ENCODE measurements around the gene CCDC106.

The CCDC106 gene

GRCh38 chr19:55653651-55654322 is 5.8 kb downstream of the CCDC106 start:
- peak; percentile 99 for DNase-seq

- peak; percentile 100 for DNase-seq
These were observed 6.4 kb downstream of the CCDC106 start for GRCh38 chr19:55654323-55654867.

- DNase-seq = peak; percentile 97
These were observed 7.0 kb downstream of the CCDC106 start, which contains the start of gene U2AF2 for GRCh38 chr19:55654868-55655647. Gene U2AF2 (plus strand): TSS chr19:55655035. CDS start chr19:55655105, 70 bp downstream.

GRCh38 chr19:55655648-55656040 is 7.6 kb downstream of the CCDC106 start:
- DNase-seq = no peak

DNA sequence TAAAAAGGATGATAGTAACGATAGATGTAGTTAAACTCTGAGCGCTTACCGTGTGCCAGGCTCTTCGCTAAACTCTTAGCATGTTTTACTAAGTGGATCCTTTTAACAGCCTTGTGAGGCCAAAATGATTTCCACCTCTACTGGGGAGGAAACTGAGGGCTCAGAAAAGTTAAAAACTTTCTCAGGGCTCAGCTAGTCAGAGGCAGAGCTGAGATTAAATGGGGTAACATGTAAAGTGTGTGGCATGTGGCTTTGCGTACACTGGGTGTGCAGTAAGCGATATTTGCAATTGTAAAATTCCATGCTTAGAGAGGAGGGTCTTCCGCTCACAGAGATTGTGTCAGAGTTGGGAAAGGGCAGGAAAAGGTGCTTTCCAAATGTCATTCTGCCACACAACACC is 8.5 kb downstream of the CCDC106 start:
- DNase-seq = no peak

- peak; percentile 32 for DNase-seq
These were observed 9.2 kb downstream of the CCDC106 start for GRCh38 chr19:55656988-55657747.

DNA sequence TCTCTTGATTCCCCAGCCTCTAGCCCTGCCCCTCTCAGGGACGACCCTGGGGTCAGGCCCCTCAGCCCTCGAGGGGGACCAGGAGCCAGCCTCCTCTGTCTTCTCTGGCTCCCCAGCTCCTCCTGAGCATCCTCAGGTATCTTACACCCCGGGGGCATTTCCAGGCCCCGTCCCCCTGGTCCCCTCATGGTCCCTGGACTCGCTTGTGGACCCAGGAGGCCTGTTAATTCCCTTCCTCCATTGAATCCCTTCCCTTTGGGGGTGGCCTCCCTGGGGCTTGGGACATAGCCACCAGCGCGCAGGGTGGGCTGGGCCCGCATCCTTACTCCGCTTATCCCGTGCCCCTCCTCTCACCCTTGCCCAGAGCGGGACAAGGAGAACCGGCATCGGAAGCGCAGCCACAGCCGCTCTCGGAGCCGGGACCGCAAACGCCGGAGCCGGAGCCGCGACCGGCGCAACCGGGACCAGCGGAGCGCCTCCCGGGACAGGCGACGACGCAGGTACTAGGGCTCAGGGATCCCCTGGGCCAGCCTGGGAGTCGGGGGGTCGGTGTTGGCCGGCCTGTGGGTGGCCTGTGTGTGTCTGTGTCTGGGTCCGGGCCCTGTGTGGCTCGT is 10.9 kb downstream of the CCDC106 start:
- DNase-seq = no peak

DNA sequence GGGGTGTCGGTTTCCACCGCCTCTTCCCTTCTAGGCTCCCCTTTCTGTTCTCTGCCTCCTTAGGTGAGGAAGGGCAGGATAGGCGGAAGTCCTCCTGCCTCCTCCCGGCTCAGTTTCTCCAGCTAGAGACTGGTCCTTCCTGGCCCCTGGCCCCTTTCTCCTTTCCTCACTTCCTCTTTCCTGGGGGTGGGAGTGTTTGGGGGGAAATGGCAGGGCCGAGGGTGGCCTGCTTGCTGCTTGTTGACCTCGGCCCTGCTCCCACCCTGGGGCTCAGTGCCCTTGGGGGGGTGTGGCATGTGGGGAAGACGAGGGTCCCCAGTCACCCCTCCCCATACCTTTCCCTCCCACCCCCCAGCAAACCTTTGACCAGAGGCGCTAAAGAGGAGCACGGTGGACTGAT is 11.8 kb downstream of the CCDC106 start:
- no peak for DNase-seq

DNA sequence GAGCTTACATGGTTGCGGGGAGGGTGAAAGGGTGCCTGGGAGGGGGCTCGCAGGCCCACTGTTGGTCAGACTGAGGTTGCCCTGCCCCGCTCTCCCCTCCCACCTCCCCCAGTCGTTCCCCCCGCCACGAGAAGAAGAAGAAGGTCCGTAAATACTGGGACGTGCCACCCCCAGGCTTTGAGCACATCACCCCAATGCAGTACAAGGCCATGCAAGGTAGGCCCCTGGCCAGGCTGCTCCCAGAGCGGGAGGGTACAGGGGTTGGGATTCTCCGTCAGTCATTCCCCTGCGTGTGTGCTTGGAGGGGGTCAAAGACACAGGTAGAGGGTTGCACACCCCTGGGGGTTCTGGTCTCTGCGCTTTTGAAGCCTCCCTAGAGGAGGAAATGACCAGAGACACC is 12.4 kb downstream of the CCDC106 start:
- no peak for DNase-seq

DNA sequence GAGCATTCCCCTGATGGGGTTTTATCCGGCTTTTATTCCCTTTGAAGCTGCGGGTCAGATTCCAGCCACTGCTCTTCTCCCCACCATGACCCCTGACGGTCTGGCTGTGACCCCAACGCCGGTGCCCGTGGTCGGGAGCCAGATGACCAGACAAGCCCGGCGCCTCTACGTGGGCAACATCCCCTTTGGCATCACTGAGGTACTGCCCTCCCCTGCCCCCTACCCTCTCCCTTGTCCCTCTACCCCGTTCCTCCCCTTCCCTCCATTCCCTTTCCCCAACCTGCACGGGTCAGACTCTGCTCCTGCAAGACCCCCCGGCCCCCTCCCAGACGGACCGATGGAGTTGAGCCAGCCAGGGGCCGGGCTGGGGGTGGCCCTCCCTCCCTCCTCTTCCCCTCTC is 13.0 kb downstream of the CCDC106 start:
- DNase-seq = no peak

GRCh38 chr19:55661826-55662225 is 13.8 kb downstream of the CCDC106 start:
- no peak for DNase-seq

- no peak for DNase-seq
These were observed 16.0 kb downstream of the CCDC106 start for GRCh38 chr19:55663846-55664536.

DNA sequence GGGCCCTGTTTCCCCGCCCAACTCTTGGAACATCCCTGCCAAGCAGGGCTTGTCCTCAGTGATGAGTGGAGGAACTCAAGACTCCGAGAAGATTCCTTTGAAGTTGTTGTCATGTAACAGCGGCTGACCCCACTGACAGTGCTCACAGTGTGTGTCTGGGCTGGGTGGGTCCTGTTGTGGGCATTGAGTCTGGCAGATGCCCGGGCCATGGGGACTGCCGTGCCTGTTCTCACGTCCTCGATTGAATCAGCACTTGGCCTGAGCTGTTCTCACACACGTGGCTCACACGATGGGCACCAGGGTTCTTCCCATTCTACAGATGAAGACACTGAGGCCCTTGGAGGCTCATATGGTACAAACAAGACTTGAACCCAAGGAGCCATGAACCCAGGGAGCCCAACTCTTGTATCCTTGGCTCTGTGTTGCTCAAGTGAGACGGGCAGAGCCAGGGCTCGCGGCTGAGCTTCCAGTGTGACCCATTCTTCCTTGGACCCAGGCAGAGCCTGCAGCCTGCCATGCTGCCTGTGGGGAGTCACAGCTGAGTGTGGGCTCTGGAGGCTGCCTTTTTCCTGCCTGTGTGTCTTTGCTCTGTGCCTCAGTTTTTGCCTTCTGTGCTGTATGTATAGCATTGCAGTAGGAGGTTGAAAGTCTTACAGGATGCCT is 18.5 kb downstream of the CCDC106 start:
- no peak for DNase-seq

DNA sequence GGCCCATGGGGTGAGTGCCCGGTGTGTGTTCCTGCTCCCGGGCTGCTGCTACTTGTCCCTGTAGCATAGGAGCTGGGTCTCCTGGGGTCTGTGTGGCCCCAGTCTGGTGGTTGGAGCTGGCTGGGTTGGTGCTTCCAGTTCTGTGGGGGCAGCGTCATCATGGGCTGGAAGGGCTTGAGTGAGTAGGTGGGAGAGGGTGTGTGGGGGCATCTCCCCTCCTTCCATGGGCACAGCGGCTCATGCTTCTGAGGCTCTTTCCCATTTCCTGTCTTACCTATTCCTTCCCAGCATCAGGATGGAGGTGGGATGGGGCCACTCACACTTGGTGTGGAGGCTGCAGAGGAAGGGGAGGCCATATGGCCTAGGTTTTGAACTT is 19.0 kb downstream of the CCDC106 start:
- no peak for DNase-seq

DNA sequence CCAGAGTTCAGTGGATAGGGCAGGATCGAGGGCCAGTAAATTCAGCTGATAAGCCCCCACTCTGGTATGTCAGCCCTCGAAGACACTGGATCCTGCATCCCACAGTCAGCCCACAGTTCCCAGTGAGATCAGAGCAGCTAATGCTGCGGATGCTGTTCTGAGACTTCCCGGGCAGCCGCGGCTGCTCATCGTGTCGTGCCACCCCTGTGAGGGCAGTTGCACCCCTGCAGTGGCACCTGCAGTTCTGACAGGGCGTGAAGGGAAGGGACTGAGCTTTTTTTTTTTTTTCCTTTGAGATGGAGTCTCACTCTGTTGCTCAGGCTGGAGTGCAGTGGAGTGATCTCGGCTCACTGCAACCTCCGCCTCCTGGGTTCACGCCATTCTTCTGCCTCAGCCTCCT is 19.5 kb downstream of the CCDC106 start:
- no peak for DNase-seq

DNA sequence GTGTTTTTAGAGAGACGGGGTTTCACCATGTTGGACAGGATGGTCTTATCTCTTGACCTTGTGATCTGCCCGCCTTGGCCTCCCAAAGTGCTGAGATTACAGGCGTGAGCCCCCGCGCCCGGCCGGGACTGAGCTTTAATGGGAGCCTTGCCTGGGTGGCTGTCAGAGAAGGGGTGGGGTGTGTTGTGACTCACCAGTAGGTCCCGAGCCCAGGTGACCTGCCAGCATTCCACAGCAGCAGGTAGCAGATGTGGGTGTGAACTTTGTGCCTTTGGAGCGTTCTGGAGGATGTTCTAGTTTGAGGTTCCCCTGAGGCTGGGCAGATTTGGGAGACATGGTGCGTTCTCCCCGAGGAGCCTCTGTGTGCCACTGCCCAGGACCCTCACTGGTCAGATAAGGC is 19.9 kb downstream of the CCDC106 start:
- no peak for DNase-seq

DNA sequence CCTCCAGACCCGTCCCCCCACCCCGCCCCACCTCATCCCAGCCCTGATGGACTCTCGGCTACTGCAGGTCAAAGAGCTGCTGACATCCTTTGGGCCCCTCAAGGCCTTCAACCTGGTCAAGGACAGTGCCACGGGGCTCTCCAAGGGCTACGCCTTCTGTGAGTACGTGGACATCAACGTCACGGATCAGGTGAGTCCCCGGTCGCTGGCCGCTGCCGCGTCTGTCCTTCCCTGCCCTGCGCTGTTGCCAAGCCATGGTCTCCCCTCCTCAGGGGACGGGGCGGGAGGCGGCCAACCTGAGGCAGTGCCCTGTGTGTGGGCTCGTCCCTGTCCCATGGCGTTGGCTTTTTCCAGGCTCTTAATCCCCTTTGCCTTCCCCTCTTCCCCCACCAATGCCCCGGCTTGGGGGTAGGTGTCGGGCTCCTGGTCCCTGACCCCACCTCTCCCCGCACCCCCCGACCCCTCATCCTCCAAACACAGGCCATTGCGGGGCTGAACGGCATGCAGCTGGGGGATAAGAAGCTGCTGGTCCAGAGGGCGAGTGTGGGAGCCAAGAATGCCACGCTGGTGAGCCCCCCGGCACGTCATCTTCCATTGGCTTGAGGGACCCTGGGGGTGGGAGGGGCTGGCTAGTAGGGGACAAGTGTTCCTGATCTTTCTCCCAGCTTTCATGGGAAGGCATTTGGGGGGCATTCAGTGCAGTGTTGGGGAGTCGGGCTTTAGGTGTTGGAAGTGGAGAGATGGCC is 20.8 kb downstream of the CCDC106 start:
- no peak for DNase-seq

DNA sequence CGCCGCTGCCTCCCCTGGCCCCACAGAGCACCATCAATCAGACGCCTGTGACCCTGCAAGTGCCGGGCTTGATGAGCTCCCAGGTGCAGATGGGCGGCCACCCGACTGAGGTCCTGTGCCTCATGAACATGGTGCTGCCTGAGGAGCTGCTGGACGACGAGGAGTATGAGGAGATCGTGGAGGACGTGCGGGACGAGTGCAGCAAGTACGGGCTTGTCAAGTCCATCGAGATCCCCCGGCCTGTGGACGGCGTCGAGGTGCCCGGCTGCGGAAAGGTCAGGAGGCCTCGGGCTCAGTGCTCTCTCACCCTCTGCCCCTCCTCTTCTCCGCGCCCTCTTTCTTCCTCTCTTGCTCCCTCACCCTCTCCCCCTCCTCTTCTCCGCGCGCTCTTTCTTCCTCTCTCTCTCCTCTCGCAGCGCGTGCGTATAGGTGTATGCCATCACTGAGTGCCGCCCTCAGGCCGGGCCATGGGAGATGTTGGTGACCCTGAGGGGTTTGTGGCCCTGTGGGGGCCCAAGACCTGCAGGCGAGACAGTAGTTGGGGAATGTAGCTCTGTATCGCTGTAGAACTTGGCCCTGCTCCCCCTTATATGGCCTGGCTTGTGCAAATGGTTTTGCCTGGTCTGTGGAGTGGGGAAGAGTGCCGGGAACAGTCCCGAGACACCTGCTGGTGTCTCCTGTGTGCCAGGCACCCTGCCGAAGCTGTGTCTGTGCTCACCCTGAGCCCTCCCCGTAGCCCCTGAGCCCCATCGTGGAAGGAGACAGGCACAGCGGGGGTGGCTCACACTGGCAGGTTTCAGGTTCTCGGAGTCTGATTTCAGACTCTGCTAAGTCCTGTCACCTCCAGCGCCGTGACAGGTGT is 21.6 kb downstream of the CCDC106 start:
- DNase-seq = no peak

DNA sequence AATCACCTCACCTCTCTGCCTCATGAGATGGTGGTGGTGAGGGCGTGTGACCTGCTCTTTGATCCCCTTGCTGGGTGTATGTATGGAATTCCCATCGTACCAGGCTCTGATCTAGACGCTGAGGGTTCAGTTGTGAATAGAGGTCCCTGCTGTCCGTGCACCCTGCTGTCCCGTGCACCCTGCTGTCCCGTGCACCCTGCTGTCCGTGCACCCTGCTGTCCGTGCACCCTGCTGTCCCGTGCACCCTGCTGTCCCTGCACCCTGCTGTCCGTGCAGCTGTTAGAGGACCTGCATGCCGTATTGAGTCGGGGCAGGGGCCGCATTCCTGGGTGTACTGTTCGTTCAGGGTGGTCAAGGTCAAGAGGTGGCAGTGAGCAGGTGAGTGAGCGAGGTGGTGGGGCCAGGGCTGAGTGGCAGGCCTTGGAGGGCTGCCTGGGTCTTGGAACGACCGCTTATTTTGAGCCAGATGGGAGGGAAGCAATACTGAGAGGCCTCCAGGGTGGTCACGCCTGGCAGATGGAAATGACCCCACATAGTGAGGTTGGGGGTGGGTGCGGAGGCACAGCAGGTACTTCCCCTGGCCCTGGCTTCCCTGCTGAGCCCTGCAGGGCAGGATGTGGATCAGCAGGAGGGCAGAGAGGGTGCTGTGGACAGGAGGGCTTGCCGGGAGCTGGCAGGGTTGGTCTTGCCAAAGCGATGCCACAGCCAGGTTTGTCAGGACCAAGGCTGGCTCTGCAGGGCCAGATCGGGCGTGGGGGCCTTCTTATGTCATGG is 22.5 kb downstream of the CCDC106 start:
- DNase-seq = no peak

All from activated CD4-positive, alpha-beta T cell treated with anti-CD3 and anti-CD28 coated beads, Interleukin-10, Interleukin-2, amounts not matched to agents 100 ng/mL and 50 ng/mL, durations not matched to agents 16 hours and 8 hours (primary cell).